HG03354 (cell line): ENCODE results near the gene PFKM.
A peak's percentile ranks its signal among the peaks of the same experiment; 100 is the strongest.
"Not testable (repeated sequence)": the region's sequence is repeated elsewhere in the genome, so short reads cannot be mapped to it uniquely, and the experiment has no call there.

Source experiments
- ATAC-seq: cut with Tn5 transposase; IDR thresholded peaks from one replicate; pipeline ENCODE4 v1.9.1; 2021; ENCODE audit warnings: mild to moderate bottlenecking; ENCODE audit not compliant: unreplicated experiment, poor library complexity, severe bottlenecking

Gene PFKM

GRCh38 chr12:48151103-48151771, 32.1 kb downstream of the PFKM start:
- no peak for ATAC-seq

GRCh38 chr12:48155786-48156185, 36.6 kb downstream of the PFKM start:
- ATAC-seq: not testable (repeated sequence)

- no peak for ATAC-seq
Measured at GRCh38 chr12:48156652-48157017, 37.5 kb downstream of the PFKM start.

DNA sequence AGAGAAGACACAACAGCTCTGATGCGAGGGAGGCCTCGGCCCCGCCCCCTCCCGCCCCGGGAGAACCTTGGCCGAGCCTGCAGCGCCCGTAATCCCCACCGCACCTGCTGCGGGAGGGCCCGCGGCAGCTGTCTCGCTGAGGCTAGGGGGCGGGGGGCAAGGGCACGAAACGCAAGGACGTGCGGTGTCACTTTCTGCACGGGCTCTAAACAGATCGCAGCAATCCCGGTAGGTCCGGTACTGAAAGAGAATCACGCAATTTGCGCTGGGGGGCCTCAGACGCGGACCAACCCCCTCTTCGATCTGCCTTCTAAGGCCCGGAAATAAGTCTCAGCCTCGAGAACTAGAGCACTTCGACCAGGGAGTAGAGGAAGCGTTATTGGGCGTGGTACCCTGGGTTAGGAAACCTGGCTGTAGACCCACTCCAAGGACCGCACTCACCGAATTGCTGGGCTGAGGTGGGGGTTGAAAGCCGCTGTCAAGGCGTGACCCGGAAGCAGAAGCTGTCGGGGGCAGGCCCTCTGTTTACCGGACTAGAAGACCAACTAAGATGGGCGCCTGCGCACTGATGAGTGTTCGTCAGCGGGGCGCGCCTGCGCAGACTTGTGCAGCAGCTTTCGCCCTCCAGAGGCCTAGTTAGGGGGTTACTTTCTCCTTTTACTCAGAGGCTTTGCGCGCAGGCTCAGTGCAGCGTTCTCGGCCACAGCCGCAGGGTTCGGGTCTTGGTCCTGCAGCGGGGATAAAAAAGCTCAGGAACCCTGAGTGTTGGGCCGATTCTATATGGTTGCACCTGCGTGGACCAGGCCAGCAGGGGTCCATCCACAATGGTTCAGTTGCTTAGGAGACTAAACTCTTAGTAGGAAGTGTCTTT, 38.1 kb downstream of the PFKM start, which contains the start of gene ASB8:
Gene ASB8 (minus strand): TSS at position 498 of the 871 bp plus-strand sequence. CDS start 4,019 bp downstream, outside the sequence.
- peak; percentile 90 for ATAC-seq

DNA sequence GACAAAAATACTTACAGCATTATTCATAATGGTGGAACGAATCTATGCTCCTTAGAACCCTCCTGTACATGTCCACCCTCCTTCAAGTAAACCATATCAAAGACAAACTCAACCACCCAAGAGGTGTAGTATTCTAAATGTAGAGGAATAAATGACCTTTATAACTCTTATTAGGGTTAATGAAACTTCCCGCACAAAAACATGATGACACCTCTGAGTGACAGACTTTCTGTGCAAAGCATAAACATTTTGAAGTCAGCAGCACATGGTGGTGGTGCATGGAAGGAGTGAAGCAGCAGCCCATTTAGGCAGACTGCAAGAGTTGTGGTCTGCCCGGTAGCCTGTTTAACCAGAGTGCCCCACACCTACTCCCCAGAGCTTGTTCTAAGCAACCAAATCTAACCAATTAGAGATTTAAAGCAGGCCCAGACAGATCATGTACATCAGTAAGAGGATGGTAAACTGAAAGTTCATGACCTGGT, 38.8 kb downstream of the PFKM start:
- peak; percentile 17 for ATAC-seq

DNA sequence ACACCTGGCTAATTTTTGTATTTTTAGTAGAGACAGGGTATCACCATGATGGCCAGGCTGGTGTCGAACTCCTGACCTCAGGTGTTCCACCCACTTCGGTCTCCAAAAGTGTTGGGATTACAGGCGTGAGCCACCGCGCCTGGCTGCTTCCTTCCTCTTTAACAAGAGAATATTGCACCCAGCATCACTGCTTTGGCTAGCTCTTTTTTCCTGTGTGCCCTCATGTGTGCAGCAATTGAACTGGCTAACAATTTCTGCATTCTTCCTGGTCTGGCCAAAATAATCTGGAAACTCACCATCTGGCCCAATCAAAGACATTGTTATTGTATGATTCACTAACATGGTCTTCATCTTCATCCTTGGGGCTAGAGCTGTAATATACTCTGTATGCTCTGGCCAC, 40.9 kb downstream of the PFKM start:
- no peak for ATAC-seq

DNA sequence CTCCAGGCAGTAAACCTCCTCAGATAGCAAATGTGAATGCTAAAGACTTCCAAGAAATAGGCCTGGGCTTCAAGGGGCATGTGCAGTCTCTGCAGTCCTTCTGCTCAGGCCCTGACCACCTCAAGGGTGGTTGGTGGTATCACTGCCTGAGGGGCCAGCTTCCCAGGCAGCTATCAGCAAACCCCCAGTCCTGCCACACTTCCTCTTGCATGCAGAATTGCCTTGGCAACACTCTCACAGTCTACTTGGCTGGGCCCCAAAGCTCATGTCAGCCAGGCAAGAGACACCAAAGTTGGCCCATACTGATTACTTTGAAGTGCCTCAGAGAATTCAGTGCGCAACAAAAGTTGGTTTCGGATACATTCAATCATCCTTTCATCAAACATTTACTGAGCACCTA, 41.6 kb downstream of the PFKM start:
- ATAC-seq: no peak

DNA sequence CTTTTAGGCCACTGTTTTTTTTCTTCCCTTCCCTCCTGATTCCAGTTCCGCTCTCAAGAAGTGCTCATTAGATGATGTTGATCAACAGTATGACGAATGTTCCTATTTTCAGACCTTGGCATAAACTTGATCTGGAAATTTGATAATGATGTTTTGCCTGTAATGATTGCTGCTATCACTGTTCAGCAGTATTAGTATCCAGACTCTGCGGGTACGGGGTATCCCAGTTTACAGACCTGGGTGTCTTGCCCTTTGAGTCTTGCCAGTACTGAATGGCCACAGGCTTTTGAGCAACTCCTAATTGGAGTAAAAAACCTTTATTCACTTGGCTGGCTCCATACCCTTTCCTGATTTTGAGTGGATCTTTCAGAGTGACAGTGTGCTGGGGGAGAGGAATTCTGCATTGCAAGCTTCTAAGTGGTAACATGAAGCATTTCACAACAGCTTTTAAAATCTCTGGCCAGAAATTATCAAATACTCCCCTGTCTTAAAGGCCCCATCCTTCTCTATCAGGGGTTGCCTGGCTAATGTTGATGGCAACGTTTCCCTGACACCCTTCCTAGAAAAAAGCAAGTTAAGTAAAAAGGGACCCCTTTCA, 44.1 kb downstream of the PFKM start:
- ATAC-seq: no peak

DNA sequence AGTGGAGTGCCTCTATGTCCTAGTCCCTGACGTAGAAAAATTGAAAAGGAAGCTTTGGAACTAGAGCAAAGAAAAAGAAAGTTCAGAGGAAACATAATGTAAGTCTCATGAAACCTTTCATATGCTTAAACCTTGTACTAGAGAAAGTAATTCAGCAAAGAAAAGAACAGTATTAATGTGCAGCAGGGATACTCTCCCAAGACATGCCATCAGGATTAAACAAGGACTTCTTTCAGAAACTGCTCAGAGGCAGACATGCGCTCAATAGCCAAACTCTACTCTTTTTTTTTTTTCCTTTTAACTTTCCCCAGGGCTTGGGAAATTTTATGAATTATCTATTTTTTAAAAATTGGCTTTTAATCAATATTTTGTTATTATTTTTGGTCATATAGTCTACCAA, 45.3 kb downstream of the PFKM start:
- ATAC-seq: no peak

DNA sequence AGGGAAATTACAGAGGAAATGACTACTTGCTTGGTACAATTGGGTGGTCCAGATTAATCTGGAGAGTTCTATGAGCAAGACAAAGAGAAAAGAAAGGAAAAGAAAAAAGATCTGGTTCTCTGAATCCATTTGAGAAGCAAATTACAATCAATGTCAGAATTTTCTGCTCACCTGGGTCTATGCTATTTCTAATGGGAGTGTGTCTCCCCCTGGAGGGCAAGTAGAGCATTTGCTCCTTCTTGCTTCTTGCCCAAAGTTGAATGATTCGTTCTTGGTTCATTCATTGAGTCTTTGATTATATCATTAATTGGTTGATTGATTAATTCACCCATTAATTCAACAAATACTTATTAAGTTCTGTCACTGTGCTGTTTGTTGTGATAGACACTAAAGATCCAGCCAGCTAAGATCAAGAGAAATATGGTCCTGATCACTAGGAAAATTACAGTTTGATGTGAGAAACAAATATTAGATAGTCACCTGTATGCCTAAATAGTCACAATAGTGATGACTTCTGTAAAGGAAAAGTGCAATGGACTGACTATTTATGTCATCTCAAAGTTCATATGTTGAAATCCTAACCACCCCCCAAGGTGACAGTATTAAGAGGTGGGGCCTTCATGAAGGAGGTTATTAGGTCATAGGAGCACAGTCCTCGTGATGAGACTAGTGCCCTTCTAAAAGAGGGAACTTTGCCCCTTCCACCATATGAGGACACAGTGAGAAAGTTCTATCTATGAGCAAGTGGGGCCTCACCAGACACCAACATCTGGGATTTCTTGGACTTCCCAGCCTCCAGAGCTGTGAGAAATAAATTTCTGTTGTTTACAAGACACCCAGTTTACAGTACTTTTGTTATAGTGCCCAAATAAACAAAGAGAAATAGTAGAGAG, 46.2 kb downstream of the PFKM start:
- ATAC-seq: peak; percentile 58

- no peak for ATAC-seq
Measured at GRCh38 chr12:48169011-48169410, 49.8 kb downstream of the PFKM start.

GRCh38 chr12:48175613-48176416, 56.7 kb downstream of the PFKM start:
- ATAC-seq: no peak

- no peak for ATAC-seq
Measured at GRCh38 chr12:48176417-48176751, 57.2 kb downstream of the PFKM start.

- ATAC-seq: no peak
Measured at GRCh38 chr12:48177982-48178381, 58.8 kb downstream of the PFKM start.

DNA sequence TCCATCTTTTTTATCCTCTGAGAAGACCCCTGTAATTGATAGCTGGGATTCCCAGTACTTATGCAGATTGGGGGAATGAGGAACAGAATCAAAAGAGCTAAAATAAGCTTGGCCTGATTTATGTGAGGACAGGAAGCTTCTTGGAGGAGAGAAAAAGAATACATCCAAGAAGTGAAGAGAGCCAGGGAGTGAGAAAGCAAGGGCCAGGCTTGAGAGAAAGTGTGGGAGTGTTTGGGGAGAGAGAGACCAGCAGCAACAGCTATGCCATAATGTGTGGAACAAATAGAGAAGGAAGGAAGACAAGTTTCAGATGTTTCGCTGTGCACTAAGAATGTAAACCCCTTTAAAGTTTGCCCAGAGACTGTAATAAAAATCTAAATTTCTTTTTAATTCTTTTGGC, 60.3 kb downstream of the PFKM start:
- ATAC-seq: no peak

- ATAC-seq: no peak
Measured at GRCh38 chr12:48180424-48180823, 61.3 kb downstream of the PFKM start.

DNA sequence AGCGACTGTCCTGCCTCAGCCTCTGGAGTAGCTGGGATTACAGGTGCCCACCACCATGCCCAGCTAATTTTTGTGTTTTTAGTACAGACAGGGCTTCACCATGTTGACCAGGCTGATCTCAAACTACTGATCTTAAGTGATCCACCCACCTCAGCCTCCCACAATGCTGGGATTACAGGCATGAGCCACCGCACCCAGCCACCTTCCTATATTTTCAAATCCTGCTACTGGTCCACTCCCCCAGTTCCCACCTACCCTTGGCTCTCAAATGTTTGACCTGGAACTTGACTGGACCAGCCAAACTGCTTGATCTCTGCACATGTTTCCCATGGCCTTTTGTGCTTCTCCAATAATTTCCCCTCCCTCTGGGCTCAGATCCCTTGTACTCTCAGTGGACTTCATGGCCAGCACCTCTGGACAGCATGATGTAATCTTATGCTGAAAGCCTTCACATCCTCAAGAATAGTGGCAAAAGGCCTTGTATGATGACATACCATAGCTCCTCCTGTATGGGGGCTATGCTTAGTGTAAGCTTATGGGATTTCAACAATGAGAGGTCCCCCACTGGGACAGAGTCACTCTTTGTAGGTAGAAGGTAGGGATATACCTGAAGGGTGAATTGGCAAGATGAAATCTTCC, 61.8 kb downstream of the PFKM start:
- ATAC-seq: no peak

- peak; percentile 7 for ATAC-seq
Measured at GRCh38 chr12:48182631-48183030, 63.5 kb downstream of the PFKM start.
